SW480 (cell line): ENCODE measurements around the gene NKX3-2.

Experiments
- DNase-seq: peaks from one replicate; pipeline ENCODE4 v3.0.0-alpha.2; 2016; ENCODE audit warnings: low spot score

NKX3-2 gene

GRCh38 chr4:13498469-13498868, 45.8 kb downstream of the NKX3-2 start:
- no peak for DNase-seq

DNA sequence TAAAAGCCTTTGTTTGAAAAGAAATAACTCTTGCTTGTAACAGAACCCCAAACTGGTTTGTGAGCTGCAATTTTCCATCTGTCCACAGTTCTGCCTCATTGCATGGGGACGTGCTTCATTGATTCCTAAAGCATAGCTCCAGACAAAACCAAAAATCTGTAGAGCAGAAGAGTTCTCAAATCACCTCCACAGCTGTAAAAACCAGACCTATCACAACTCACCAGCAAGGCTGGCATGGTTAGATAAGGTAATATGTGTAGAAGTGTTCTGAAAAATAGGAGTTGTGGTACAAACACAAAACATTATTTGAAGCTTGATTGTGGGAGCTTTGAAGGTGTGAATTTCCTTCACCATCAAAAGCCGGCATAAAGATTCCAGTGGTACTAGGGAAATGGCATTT, 47.7 kb downstream of the NKX3-2 start:
- no peak for DNase-seq

DNA sequence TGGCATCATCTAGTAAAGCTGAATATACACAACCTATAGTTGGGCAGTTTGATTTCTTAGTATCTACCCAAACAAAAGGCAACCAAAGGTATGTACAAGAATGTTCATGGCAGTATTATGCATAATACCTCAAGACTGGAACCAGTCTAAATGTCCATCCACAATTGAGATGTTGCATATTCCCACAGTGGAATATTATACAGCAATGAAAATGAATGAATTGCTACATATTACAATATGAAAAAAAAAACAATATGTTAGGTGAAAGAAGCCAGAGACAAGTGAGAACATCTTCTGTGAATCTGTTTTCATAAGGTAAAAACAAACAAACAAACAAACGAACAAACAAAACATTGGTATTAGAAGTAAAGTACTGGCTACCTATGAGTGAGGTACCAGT, 48.6 kb downstream of the NKX3-2 start:
- no peak for DNase-seq

- DNase-seq: no peak
Observed at GRCh38 chr4:13493793-13494192, 50.5 kb downstream of the NKX3-2 start.

DNA sequence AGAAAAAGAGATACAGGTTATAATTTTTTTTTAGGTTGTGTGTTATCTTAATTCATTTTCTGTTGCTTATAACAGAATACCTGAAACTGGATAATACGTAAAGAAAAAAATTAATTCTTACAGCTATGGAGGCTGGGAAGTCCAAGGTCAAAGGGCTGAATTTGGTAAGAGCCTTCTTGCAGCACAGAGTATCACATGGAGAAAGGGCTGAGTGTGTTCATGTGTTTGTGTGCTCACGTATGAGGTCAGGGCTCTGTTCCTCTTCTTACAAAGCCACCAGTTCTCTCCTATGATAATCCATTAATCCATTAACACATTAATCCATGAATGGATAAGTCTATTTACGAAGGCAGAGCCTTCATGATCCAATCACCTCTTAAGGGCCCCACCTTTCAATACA, 51.6 kb downstream of the NKX3-2 start:
- no peak for DNase-seq
